H9 (cell line): ENCODE measurements around the gene CHST2. TPM values are rescaled to one million over a fixed set of nuclear protein-coding genes. Genes with fewer than 3 reads are reported as not detected.

Experiments
- DNase-seq: peaks from one replicate; pipeline ENCODE4 v3.0.0-alpha.2; 2017
- H2AFZ ChIP-seq: one replicate; pipeline ENCODE4 v1.6.1; 2013; ENCODE audit warnings: mild to moderate bottlenecking, low read length, control low read depth, moderate library complexity
- H2AK5ac ChIP-seq: 2 replicates; pipeline ENCODE4 v1.6.1; 2013; ENCODE audit warnings: low read length, control low read depth, mixed read lengths; ENCODE audit not compliant: insufficient read length
- H2BK120ac ChIP-seq: one replicate; pipeline ENCODE4 v1.6.1; 2013; ENCODE audit warnings: low read depth, mild to moderate bottlenecking, low read length, control low read depth, inconsistent platforms; ENCODE audit not compliant: poor library complexity, severe bottlenecking
- H2BK12ac ChIP-seq: 2 replicates; pipeline ENCODE4 v1.6.1; 2013; ENCODE audit warnings: low read length, control low read depth, mixed read lengths, low read depth; ENCODE audit not compliant: insufficient read length
- H2BK15ac ChIP-seq: 2 replicates; pipeline ENCODE4 v1.6.1; 2013; ENCODE audit warnings: low read depth, low read length, control low read depth
- H2BK20ac ChIP-seq: one replicate; pipeline ENCODE4 v1.6.1; 2013; ENCODE audit warnings: low read depth, mild to moderate bottlenecking, low read length, control low read depth, inconsistent platforms; ENCODE audit not compliant: poor library complexity, severe bottlenecking
- H2BK5ac ChIP-seq: 2 replicates; pipeline ENCODE4 v1.6.1; 2013; ENCODE audit warnings: low read length, control low read depth, mixed read lengths; ENCODE audit not compliant: insufficient read length
- H3K14ac ChIP-seq: 2 replicates; pipeline ENCODE4 v1.6.1; 2013; ENCODE audit warnings: low read length, control low read depth; ENCODE audit not compliant: insufficient read depth
- H3K18ac ChIP-seq: 2 replicates; pipeline ENCODE4 v1.6.1; 2013; ENCODE audit warnings: low read depth, mild to moderate bottlenecking, mixed read lengths, low read length, control low read depth; ENCODE audit not compliant: insufficient read length
- H3K23ac ChIP-seq: 2 replicates; pipeline ENCODE4 v1.6.1; 2013; ENCODE audit warnings: low read length, control low read depth, mixed read lengths, low read depth; ENCODE audit not compliant: insufficient read length
- H3K23me2 ChIP-seq: 2 replicates; pipeline ENCODE4 v1.6.1; 2013; ENCODE audit warnings: low read depth, mild to moderate bottlenecking, mixed read lengths, low read length, control low read depth; ENCODE audit not compliant: insufficient read length, poor library complexity, severe bottlenecking
- H3K27ac ChIP-seq: 2 replicates; pipeline ENCODE4 v1.5.1; 2013; ENCODE audit warnings: low read length, control low read depth, mixed read lengths, low read depth; ENCODE audit not compliant: insufficient read length
- H3K27me3 ChIP-seq: 2 replicates; pipeline ENCODE4 v1.6.1; 2013; ENCODE audit warnings: low read length, control low read depth, inconsistent platforms; ENCODE audit not compliant: insufficient read depth
- H3K4ac ChIP-seq: 2 replicates; pipeline ENCODE4 v1.6.1; 2013; ENCODE audit warnings: low read depth, mild to moderate bottlenecking, control low read depth, inconsistent platforms, low read length, moderate library complexity
- H3K4me1 ChIP-seq: 2 replicates; pipeline ENCODE4 v1.6.1; 2013; ENCODE audit warnings: low read length, control low read depth, inconsistent platforms; ENCODE audit not compliant: insufficient read depth
- H3K4me2 ChIP-seq: 2 replicates; pipeline ENCODE4 v1.6.1; 2013; ENCODE audit warnings: low read length, control low read depth, mixed read lengths; ENCODE audit not compliant: insufficient read length, insufficient read depth
- H3K56ac ChIP-seq: 2 replicates; pipeline ENCODE4 v1.6.1; 2013; ENCODE audit warnings: low read depth, mild to moderate bottlenecking, mixed read lengths, low read length, control low read depth; ENCODE audit not compliant: insufficient read length
- H3K79me1 ChIP-seq: 2 replicates; pipeline ENCODE4 v1.6.1; 2013; ENCODE audit warnings: low read depth, mild to moderate bottlenecking, moderate library complexity, low read length, control low read depth, inconsistent platforms; ENCODE audit not compliant: insufficient read depth, poor library complexity, severe bottlenecking
- H3K79me2 ChIP-seq: 2 replicates; pipeline ENCODE4 v1.6.1; 2013; ENCODE audit warnings: low read length, control low read depth, inconsistent platforms; ENCODE audit not compliant: insufficient read depth
- H3K9ac ChIP-seq: 2 replicates; pipeline ENCODE4 v1.6.1; 2013; ENCODE audit warnings: low read length, control low read depth, mixed read lengths; ENCODE audit not compliant: insufficient read length; ENCODE audit errors: extremely low read depth
- H3K9me3 ChIP-seq: one replicate; pipeline ENCODE4 v1.6.1; 2013; ENCODE audit warnings: low read depth, low read length, inconsistent platforms; ENCODE audit not compliant: control insufficient read depth
- H3T11ph ChIP-seq: one replicate; pipeline ENCODE4 v1.6.1; 2013; ENCODE audit warnings: mild to moderate bottlenecking, low read length, control low read depth, inconsistent platforms
- H4K20me1 ChIP-seq: one replicate; pipeline ENCODE4 v1.6.1; 2013; ENCODE audit not compliant: control insufficient read depth, insufficient read length, insufficient read depth
- H4K5ac ChIP-seq: 2 replicates; pipeline ENCODE4 v1.6.1; 2013; ENCODE audit warnings: low read depth, mild to moderate bottlenecking, mixed read lengths, low read length, control low read depth; ENCODE audit not compliant: insufficient read length
- H4K8ac ChIP-seq: replicated peaks from 2 replicates; pipeline ENCODE4 v1.6.1; 2013; ENCODE audit warnings: low read length, control low read depth, mixed read lengths, low read depth; ENCODE audit not compliant: insufficient read length
- H4K91ac ChIP-seq: 2 replicates; pipeline ENCODE4 v1.6.1; 2013; ENCODE audit warnings: low read depth, mild to moderate bottlenecking, moderate library complexity, mixed read lengths, low read length, control low read depth; ENCODE audit not compliant: insufficient read length
- H3K27ac Mint-ChIP-seq, 3 experiments: 2 replicates in 2 of 3; 3 replicates in 1 of 3; pipeline ENCODE4 v1.8.0; 2020 to 2021; ENCODE audit warnings: mixed read lengths in 3 of 3, mild to moderate bottlenecking in 1 of 3, moderate library complexity in 1 of 3
- H3K27me3 Mint-ChIP-seq: 2 replicates; pipeline ENCODE4 v1.8.0; 2021; ENCODE audit warnings: low read depth, mild to moderate bottlenecking, moderate library complexity, mixed read lengths
- H3K36me3 Mint-ChIP-seq, 3 experiments: 2 replicates in 2 of 3; 3 replicates in 1 of 3; pipeline ENCODE4 v1.8.0; 2020 to 2021; ENCODE audit warnings: low read depth in 3 of 3, mixed read lengths in 3 of 3; ENCODE audit not compliant: insufficient read depth in 1 of 3
- H3K4me1 Mint-ChIP-seq, 2 experiments: 2 replicates each; pipeline ENCODE4 v1.8.0; 2020; ENCODE audit warnings: mixed read lengths in 2 of 2
- H3K4me3 Mint-ChIP-seq, 2 experiments: 2 replicates in 1 of 2; 3 replicates in 1 of 2; pipeline ENCODE4 v1.8.0; 2020 to 2021; ENCODE audit warnings: mild to moderate bottlenecking in 2 of 2, mixed read lengths in 2 of 2, moderate library complexity in 1 of 2
- H3K9me3 Mint-ChIP-seq, 2 experiments: 2 replicates in 1 of 2; 3 replicates in 1 of 2; pipeline ENCODE4 v1.8.0; 2020; ENCODE audit warnings: mild to moderate bottlenecking in 2 of 2, mixed read lengths in 2 of 2, moderate library complexity in 1 of 2
- CTCF ChIP-seq: fragments of 200-600 bp; sonication (generic); conservative IDR thresholded peaks from 3 replicates; pipeline ENCODE4 v1.8.0; 2021; ENCODE audit warnings: antibody characterized with exemption, mild to moderate bottlenecking
- WGBS: extraction: QIAGEN DNeasy Blood & Tissue Kit; methylation state at CpG from one replicate; pipeline ENCODE4 v1.1.7; 2013; ENCODE audit warnings: missing lambda C conversion rate, low lambda C conversion rate, mixed read lengths; ENCODE audit not compliant: insufficient read length; ENCODE audit errors: extremely low coverage; 5-methylcytosine and 5-hydroxymethylcytosine counted together
- total RNA-seq: library from RNA; stranded (reverse); gene quantifications from 2 replicates; pipeline ENCODE4 v1.2.1, GENCODE V29; 2021

The CHST2 gene
- total RNA-seq, 1 experiment from 2014 or later = 5.8 TPM

DNA sequence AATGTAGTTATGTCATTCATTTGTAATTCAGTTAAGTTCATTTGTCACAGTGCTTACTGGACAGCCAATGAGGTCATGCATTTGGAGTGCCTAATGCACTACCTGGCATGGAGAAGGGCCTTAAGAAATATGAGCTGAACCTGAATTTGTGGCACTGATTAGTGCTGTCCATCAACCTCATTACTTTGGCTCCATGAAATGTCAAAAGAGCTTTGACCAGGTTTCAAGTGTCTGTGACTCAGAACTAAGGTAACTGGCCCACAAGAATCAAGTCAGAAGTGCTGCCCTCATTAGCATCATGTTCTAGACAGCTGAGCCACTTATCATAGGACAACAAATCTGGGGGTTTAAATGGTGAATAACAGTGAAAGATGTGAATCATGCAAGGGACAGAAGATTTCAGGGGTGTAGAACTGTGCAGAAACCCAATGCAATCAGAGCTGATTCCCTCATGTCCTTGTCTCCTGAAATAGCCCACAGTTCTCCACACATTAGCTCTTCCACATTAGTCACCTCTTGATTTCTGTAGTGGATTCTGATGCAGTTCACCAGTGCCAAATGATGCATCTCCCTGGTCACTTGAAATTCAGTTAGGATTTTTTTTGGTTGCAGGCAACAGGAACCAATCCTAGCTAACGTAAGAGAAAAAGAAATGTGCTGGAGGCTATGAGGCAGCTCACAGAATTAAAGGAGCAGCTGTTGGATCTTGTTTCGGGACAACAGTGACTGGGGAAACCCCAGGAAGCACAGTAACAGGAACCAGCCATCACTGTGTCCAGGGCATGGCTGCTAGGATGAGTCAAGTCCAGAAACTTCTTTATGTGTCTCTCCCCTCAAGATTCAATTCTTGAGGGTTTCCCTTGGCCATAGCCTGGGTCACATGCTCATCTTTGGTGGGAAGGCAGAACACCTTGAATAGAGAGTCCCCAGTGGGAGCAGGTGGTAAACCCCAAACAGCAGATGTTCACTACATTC is 38.7 kb downstream of the CHST2 start:
- no peak overlapping the region for H3K4ac ChIP-seq
- H2BK20ac ChIP-seq = no peak overlapping the region
- no peak overlapping the region for H3K18ac ChIP-seq
- H3K14ac ChIP-seq = no peak overlapping the region
- Mint-ChIP-seq H3K27me3 (no peaks in the 10 kb centered on the region), H3K36me3 (no peaks in the 10 kb centered on the region), H3K9me3 (no peaks in the 10 kb centered on the region), H3K27ac (no peak overlapping the region), H3K4me3 (no peak overlapping the region), H3K4me1 (peaks cover 5 to 6% of the 10 kb centered on the region in 2 experiments)
- H3K23ac ChIP-seq = no peak overlapping the region
- H4K5ac ChIP-seq = no peak overlapping the region
- H3K9ac ChIP-seq = no peak overlapping the region
- H2BK12ac ChIP-seq = no peak overlapping the region
- no peaks in the 10 kb centered on the region for H3K79me2 ChIP-seq
- TF ChIP-seq CTCF = no peak
- H2BK120ac ChIP-seq = no peak overlapping the region
- H3K23me2 ChIP-seq = no peaks in the 10 kb centered on the region
- no peaks in the 10 kb centered on the region for H3K79me1 ChIP-seq
- H2AK5ac ChIP-seq = no peak overlapping the region
- H4K20me1 ChIP-seq = no peaks in the 10 kb centered on the region
- no peak overlapping the region for H3K27ac ChIP-seq
- no peak overlapping the region for H4K8ac ChIP-seq
- H3K27me3 ChIP-seq = no peaks in the 10 kb centered on the region
- no peak overlapping the region for H4K91ac ChIP-seq
- H3K4me1 ChIP-seq = no peaks in the 10 kb centered on the region
- no peak overlapping the region; the same call in 1 of the 2 replicates for H2BK15ac ChIP-seq
- no peak overlapping the region for H3K4me2 ChIP-seq
- no peak overlapping the region for H2AFZ ChIP-seq
- no peak overlapping the region for H3T11ph ChIP-seq
- no CpG with 5 or more reads among the region's 2 CpGs for WGBS
- H3K56ac ChIP-seq = no peak overlapping the region
- no peak for DNase-seq
- no peak overlapping the region for H2BK5ac ChIP-seq
- H3K9me3 ChIP-seq = no peaks in the 10 kb centered on the region
